Activated naive CD8-positive, alpha-beta T cell treated with anti-CD3 and anti-CD28 coated beads for 36 hours (primary cell): ENCODE data around the gene PLA2G4D. TPM values are rescaled to one million over a fixed set of nuclear protein-coding genes. Genes with fewer than 3 reads are reported as not detected.

Experiments
- DNase-seq: peaks from one replicate; pipeline ENCODE4 v3.0.0; 2021
- H3K27ac Mint-ChIP-seq: one replicate; pipeline ENCODE4 v1.8.0; 2022; ENCODE audit warnings: mild to moderate bottlenecking, moderate library complexity, mixed read lengths
- H3K27me3 Mint-ChIP-seq: one replicate; pipeline ENCODE4 v1.8.0; 2022; ENCODE audit warnings: mild to moderate bottlenecking, mixed read lengths
- H3K36me3 Mint-ChIP-seq: one replicate; pipeline ENCODE4 v1.8.0; 2021; ENCODE audit warnings: mild to moderate bottlenecking, mixed read lengths
- H3K4me1 Mint-ChIP-seq: one replicate; pipeline ENCODE4 v1.8.0; 2021; ENCODE audit warnings: mixed read lengths
- H3K4me3 Mint-ChIP-seq: one replicate; pipeline ENCODE4 v1.8.0; 2022; ENCODE audit warnings: mild to moderate bottlenecking, moderate library complexity, mixed read lengths
- H3K9me3 Mint-ChIP-seq: one replicate; pipeline ENCODE4 v1.8.0; 2022; ENCODE audit warnings: mixed read lengths
- total RNA-seq, 2 experiments: library from RNA; stranded (reverse); gene quantifications; one replicate each; pipeline ENCODE4 v1.2.3, GENCODE V29; 2021

PLA2G4D gene
- total RNA-seq, 2 experiments from 2014 or later = not detected

- DNase-seq = no peak
- Mint-ChIP-seq H3K4me3 (no peak overlapping the region), H3K27me3 (peaks cover 7% of the 10 kb centered on the region), H3K36me3 (no peaks in the 10 kb centered on the region), H3K27ac (no peak overlapping the region), H3K4me1 (peaks cover 5% of the 10 kb centered on the region), H3K9me3 (no peaks in the 10 kb centered on the region)
Observed at GRCh38 chr15:42088801-42089640, 5.3 kb downstream of the PLA2G4D start.

- Mint-ChIP-seq H3K9me3 (no peaks in the 10 kb centered on the region), H3K27ac (no peak overlapping the region), H3K4me3 (no peak overlapping the region), H3K4me1 (peaks cover 6% of the 10 kb centered on the region), H3K27me3 (peaks cover 10% of the 10 kb centered on the region), H3K36me3 (no peaks in the 10 kb centered on the region)
- DNase-seq = no peak
Observed at GRCh38 chr15:42087926-42088800, 6.2 kb downstream of the PLA2G4D start.

- peaks cover 13% of the 10 kb centered on the region for H3K27me3 Mint-ChIP-seq
- no peaks in the 10 kb centered on the region for H3K9me3 Mint-ChIP-seq
- no peaks in the 10 kb centered on the region for H3K36me3 Mint-ChIP-seq
- no peak overlapping the region for H3K4me3 Mint-ChIP-seq
- DNase-seq = no peak
- no peak overlapping the region for H3K27ac Mint-ChIP-seq
- peaks cover 6% of the 10 kb centered on the region for H3K4me1 Mint-ChIP-seq
Observed at GRCh38 chr15:42087460-42087859, 6.9 kb downstream of the PLA2G4D start.

DNA sequence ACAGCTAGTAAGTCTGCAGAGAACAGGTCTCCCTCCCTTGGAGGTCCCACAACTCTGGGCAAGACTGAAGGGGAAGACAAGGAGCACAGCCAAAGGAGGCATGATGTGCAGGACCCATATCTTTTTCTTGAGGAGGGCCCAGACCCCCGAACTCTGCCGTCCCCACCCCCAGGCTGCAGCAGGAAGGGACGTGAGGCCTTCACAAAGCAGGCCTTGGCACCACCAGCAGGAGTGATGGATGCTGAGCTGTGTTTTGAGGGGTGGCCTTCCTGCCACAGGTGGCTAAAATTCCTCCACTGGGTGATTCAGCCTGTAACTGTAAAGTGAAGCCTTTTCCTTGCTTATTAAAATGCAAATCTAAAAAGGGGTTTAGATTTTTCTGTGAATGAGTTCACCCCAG is 8.6 kb downstream of the PLA2G4D start:
- Mint-ChIP-seq H3K27me3 (peaks cover 14% of the 10 kb centered on the region), H3K9me3 (no peaks in the 10 kb centered on the region), H3K4me1 (peaks cover 6% of the 10 kb centered on the region), H3K36me3 (no peaks in the 10 kb centered on the region), H3K27ac (no peak overlapping the region), H3K4me3 (no peak overlapping the region)
- DNase-seq = no peak

DNA sequence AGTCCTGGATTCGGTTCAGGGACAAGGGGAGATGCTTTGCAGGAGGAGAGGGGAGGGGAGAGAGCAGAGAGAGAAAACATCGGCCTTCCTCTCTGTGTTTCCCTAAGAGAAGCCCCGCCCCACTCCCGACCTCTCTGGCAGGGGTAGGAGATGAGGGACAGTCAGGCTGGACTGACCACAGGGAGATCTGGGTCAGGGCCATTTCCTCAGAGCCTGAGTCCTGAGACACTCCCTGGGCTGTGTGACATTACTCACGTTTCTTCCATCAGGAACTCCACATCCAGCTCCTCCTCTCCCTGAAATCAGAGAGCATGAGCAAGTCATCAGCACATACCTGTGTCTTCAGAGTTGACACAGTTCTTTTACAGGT is 9.1 kb downstream of the PLA2G4D start:
- Mint-ChIP-seq H3K9me3 (no peaks in the 10 kb centered on the region), H3K27ac (no peak overlapping the region), H3K4me3 (no peak overlapping the region), H3K4me1 (peaks cover 6% of the 10 kb centered on the region), H3K27me3 (peaks cover 14% of the 10 kb centered on the region), H3K36me3 (no peaks in the 10 kb centered on the region)
- no peak for DNase-seq

DNA sequence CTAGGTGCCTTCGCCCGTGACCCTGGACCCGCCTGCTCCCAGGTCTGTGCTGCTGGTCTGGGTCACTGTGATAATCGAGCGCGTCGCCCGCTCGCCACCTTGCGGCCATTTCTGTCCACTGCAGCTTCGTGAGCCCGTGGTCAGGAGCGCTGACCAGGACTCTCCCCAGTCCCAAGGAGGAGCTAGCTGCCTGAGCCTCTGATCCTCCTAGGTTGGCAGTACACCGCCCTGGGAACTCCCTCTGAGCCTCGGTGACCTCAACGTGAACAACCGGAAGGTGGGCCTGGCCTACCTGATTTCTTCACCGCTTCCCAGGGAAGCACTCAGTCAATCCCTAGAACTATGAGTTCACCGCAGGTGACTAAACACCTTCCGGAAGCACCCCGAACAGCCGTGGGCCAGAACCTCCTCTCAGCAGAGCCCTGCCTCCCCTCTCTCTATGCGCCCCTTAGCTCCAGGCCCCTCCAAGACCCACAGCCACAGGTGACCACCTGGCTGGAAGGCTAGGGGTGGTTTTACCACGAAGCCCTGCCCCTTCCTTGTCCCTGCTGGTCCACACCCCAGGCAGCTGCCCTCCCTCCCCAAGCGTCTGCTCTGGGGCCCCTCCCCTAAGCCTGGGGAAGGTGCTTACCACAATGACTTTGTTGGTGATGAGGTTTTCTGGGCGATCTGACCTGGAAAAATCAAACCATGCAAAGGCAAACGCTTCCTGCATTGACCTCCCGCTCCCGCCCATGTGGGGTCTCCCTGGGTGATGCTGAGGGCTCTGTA is 9.7 kb downstream of the PLA2G4D start:
- Mint-ChIP-seq H3K36me3 (no peaks in the 10 kb centered on the region), H3K4me1 (peaks cover 6% of the 10 kb centered on the region), H3K4me3 (no peak overlapping the region), H3K27me3 (peaks cover 14% of the 10 kb centered on the region), H3K27ac (no peak overlapping the region), H3K9me3 (no peaks in the 10 kb centered on the region)
- DNase-seq = peak; percentile 40

GRCh38 chr15:42083916-42084315 is 10.4 kb downstream of the PLA2G4D start:
- peaks cover 6% of the 10 kb centered on the region for H3K4me1 Mint-ChIP-seq

DNA sequence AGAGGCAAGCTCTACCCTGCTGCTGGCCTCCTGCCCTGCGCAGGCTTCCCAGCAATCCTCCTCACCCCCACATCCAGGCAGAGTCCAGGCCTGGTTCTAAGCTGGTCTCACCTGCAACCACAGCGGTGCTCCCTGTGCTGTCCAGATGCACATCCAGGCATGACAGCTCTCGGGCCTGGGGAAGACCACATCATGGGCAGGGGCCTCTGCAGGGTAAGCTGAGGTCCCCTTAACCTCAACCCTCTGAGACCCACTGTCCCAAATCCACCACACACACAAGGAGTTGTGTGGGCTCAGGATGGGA is 10.8 kb downstream of the PLA2G4D start:
- peaks cover 14% of the 10 kb centered on the region for H3K27me3 Mint-ChIP-seq
- no peaks in the 10 kb centered on the region for H3K36me3 Mint-ChIP-seq
- no peak overlapping the region for H3K4me3 Mint-ChIP-seq
- no peak overlapping the region for H3K27ac Mint-ChIP-seq
- peaks cover 6% of the 10 kb centered on the region for H3K4me1 Mint-ChIP-seq
- no peak for DNase-seq
- no peaks in the 10 kb centered on the region for H3K9me3 Mint-ChIP-seq

More at GRCh38 chr15:42083916-42084315, 10.4 kb downstream of the PLA2G4D start:
- Mint-ChIP-seq H3K27ac (no peak overlapping the region), H3K9me3 (no peaks in the 10 kb centered on the region), H3K4me3 (no peak overlapping the region), H3K27me3 (peaks cover 14% of the 10 kb centered on the region), H3K36me3 (no peaks in the 10 kb centered on the region)
- no peak for DNase-seq

GRCh38 chr15:42082823-42083604 is 11.3 kb downstream of the PLA2G4D start:
- H3K4me1 Mint-ChIP-seq = peaks cover 6% of the 10 kb centered on the region
- H3K9me3 Mint-ChIP-seq = no peaks in the 10 kb centered on the region
- H3K36me3 Mint-ChIP-seq = no peaks in the 10 kb centered on the region
- no peak overlapping the region for H3K4me3 Mint-ChIP-seq
- no peak for DNase-seq
- peaks cover 14% of the 10 kb centered on the region for H3K27me3 Mint-ChIP-seq
- no peak overlapping the region for H3K27ac Mint-ChIP-seq

DNA sequence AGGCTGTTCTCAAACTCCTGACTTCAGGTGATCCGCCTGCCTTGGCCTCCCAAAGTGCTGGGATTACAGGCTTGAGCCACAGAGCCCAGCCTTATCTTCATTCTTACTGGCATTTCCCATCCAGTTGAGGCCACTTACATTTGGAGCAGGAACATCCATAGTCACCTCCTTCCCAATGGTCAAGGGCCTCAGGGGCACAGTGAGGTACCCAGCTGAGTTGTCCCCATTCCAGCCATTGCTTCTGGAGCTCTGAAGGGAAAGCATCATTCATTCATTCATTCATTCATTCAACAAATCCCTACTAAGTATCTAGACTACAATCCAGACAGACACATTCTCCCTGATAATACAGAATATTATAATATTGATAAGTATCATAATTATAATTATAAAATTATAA is 12.2 kb downstream of the PLA2G4D start:
- Mint-ChIP-seq H3K27ac (no peak overlapping the region), H3K4me3 (no peak overlapping the region), H3K4me1 (peaks cover 6% of the 10 kb centered on the region), H3K9me3 (no peaks in the 10 kb centered on the region), H3K36me3 (no peaks in the 10 kb centered on the region), H3K27me3 (peaks cover 14% of the 10 kb centered on the region)
- DNase-seq = no peak

DNA sequence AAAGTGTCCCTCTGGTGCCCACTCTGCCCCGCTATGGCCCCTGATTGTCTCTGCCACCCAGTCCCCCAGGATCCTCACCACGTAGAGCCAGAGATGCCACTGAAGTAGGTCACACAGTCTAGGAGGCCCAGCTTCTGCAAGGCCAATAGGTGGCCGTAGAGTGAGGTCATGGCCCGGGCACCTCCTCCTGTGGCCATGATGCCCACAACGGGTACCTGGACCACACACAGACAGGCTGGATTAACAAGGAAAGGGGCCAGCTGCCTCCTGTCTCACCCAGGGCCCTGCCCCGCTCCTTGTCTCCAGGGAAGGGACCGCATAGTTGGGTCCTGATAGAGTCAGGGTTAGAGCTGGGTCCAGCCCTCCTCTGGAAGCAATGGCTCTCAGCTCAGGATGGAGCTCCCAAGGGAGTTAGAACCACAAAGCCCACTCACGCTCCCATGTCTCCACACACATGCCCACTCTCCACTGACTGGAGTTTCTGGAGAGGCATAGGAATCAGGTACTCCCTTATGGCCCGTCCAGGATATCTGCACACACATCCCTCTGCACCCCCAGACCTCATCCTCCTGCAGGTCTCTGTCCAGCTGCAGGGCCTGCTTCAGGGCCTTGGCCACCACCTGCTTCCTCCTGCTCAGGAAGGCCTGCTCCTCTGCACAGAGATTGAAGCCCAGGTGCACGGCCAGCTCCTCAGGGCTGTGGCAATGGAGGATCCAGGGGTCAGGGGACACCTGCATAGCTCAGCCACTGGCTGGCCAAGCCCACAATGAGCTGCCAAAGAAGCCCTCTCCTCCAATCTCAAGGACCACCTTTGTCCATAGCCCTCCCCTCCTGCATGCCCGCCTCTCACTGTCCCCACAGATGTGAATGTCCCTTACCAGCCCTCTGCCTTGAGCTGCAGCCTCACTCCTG is 13.2 kb downstream of the PLA2G4D start:
- H3K4me1 Mint-ChIP-seq = peaks cover 6% of the 10 kb centered on the region
- peaks cover 14% of the 10 kb centered on the region for H3K27me3 Mint-ChIP-seq
- H3K27ac Mint-ChIP-seq = no peak overlapping the region
- no peaks in the 10 kb centered on the region for H3K9me3 Mint-ChIP-seq
- no peak overlapping the region for H3K4me3 Mint-ChIP-seq
- DNase-seq = no peak
- H3K36me3 Mint-ChIP-seq = no peaks in the 10 kb centered on the region

- H3K27ac Mint-ChIP-seq = no peak overlapping the region
- H3K4me1 Mint-ChIP-seq = peaks cover 6% of the 10 kb centered on the region
- H3K27me3 Mint-ChIP-seq = peaks cover 14% of the 10 kb centered on the region
- H3K36me3 Mint-ChIP-seq = no peaks in the 10 kb centered on the region
- DNase-seq = no peak
- no peaks in the 10 kb centered on the region for H3K9me3 Mint-ChIP-seq
- no peak overlapping the region for H3K4me3 Mint-ChIP-seq
Observed at GRCh38 chr15:42080186-42080918, 14.0 kb downstream of the PLA2G4D start.

GRCh38 chr15:42079401-42079908 is 14.9 kb downstream of the PLA2G4D start:
- Mint-ChIP-seq H3K9me3 (no peaks in the 10 kb centered on the region), H3K27ac (no peak overlapping the region), H3K36me3 (no peaks in the 10 kb centered on the region), H3K4me3 (no peak overlapping the region), H3K27me3 (peaks cover 11% of the 10 kb centered on the region), H3K4me1 (peaks cover 6% of the 10 kb centered on the region)
- no peak for DNase-seq
